ENCODE measurements around the gene ADAD2. TPM values are rescaled to one million over a fixed set of nuclear protein-coding genes. Genes with fewer than 3 reads are reported as not detected.

ADAD2 gene
- total and polyA plus RNA-seq, 9 of the 15 experiments (the other 6 are each of a cell fraction or from before 2014, with no cell fraction given) = 0.07 TPM; not detected in 8

DNA sequence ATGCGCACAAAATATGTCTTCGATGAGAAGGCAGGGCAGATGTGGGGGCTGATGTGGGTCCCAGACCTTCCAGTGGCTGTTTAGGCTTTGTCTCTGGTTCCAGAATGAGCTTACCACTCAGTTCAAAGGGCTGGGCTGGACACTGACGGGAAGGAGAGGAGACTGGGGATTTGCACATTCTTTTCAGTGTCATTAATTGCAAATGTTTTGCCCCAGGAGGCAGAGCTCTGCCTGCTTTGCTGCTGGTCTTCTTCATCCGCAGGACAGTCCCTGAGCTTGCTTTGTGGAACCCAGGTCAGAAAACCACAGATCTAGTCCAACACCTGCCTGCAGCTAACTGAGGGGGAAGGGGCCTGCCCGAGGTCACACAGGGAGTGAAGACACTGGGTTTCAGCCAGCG, 28.0 kb downstream of the ADAD2 start (continued):
- TF ChIP-seq GTF3C2 (IDR thresholded peaks at IDR 0.05; ENCODE audit: borderline replicate concordance, extremely low read depth, insufficient read length) (no peak), STAT5A (IDR thresholded peaks at IDR 0.05; ENCODE audit: borderline replicate concordance, low read length) (no peak), THAP12 (CRISPR knock-in tag; IDR thresholded peaks at IDR 0.05) (no peak), NCOA1 (IDR thresholded peaks at IDR 0.05; ENCODE audit: low read depth) (no peak), KDM2B (CRISPR knock-in tag; IDR thresholded peaks at IDR 0.05) (no peak), BHLHE40 (IDR thresholded peaks at IDR 0.05; ENCODE audit: low read length) (no peak), SP2 (IDR thresholded peaks at IDR 0.05; ENCODE audit: extremely low read depth, low read depth, low read length, poor library complexity, severe bottlenecking) (no peak), CBX2 (IDR thresholded peaks at IDR 0.05; ENCODE audit: insufficient read depth, low read length, poor library complexity, severe bottlenecking) (no peak), TSC22D4 (tag; IDR thresholded peaks at IDR 0.05) (no peak)
- TF ChIP-seq, protein P1, sequence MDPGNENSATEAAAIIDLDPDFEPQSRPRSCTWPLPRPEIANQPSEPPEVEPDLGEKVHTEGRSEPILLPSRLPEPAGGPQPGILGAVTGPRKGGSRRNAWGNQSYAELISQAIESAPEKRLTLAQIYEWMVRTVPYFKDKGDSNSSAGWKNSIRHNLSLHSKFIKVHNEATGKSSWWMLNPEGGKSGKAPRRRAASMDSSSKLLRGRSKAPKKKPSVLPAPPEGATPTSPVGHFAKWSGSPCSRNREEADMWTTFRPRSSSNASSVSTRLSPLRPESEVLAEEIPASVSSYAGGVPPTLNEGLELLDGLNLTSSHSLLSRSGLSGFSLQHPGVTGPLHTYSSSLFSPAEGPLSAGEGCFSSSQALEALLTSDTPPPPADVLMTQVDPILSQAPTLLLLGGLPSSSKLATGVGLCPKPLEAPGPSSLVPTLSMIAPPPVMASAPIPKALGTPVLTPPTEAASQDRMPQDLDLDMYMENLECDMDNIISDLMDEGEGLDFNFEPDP (CRISPR knock-in tag; IDR thresholded peaks at IDR 0.05) = no peak

Data from K562 (cell line).